ENCODE results near the gene GBF1.

GBF1 gene

GRCh38 chr10:102245082-102245931 lies at the start of gene GBF1:
Gene GBF1 (plus strand): TSS chr10:102245532. CDS start chr10:102258939, 13,407 bp downstream.
- peak; percentile 95 for DNase-seq (ENCODE audit: low spot score)
- in situ Hi-C loops (cut with MboI; ENCODE audit: low sequenced_read_pairs, unreplicated experiment): loop anchor here (25.0 kb wide), 1 partner anchor 342 kb away; no protein-coding TSS in a partner anchor
- no peak for TF ChIP-seq CTCF (IDR thresholded peaks at IDR 0.05; ENCODE audit: borderline replicate concordance, control extremely low read depth, extremely low read depth, insufficient read depth, missing control alignments)

GRCh38 chr10:102196893-102197292 lies 48.4 kb upstream of the GBF1 start:
- TF ChIP-seq CTCF (IDR thresholded peaks at IDR 0.05; ENCODE audit: borderline replicate concordance, control extremely low read depth, extremely low read depth, insufficient read depth, missing control alignments): no peak
- in situ Hi-C loops (cut with MboI; ENCODE audit: low sequenced_read_pairs, unreplicated experiment): no loop called here

GRCh38 chr10:102198027-102198426 lies 47.3 kb upstream of the GBF1 start:
- in situ Hi-C loops (cut with MboI; ENCODE audit: low sequenced_read_pairs, unreplicated experiment): no loop called here
- no peak for TF ChIP-seq CTCF (IDR thresholded peaks at IDR 0.05; ENCODE audit: borderline replicate concordance, control extremely low read depth, extremely low read depth, insufficient read depth, missing control alignments)
- DNase-seq (ENCODE audit: low spot score): no peak

More at GRCh38 chr10:102196893-102197292, 48.4 kb upstream of the GBF1 start:
- DNase-seq (ENCODE audit: low spot score): peak; percentile 48

GRCh38 chr10:102200751-102201640 lies 44.3 kb upstream of the GBF1 start:
- TF ChIP-seq CTCF (IDR thresholded peaks at IDR 0.05; ENCODE audit: borderline replicate concordance, control extremely low read depth, extremely low read depth, insufficient read depth, missing control alignments): no peak
- in situ Hi-C loops (cut with MboI; ENCODE audit: low sequenced_read_pairs, unreplicated experiment): no loop called here

GRCh38 chr10:102202386-102202785 lies 42.9 kb upstream of the GBF1 start:
- DNase-seq (ENCODE audit: low spot score): peak; percentile 44
- in situ Hi-C loops (cut with MboI; ENCODE audit: low sequenced_read_pairs, unreplicated experiment): no loop called here
- no peak for TF ChIP-seq CTCF (IDR thresholded peaks at IDR 0.05; ENCODE audit: borderline replicate concordance, control extremely low read depth, extremely low read depth, insufficient read depth, missing control alignments)

More at GRCh38 chr10:102200751-102201640, 44.3 kb upstream of the GBF1 start:
- no peak for DNase-seq (ENCODE audit: low spot score)

GRCh38 chr10:102208311-102209035 lies 36.9 kb upstream of the GBF1 start:
- in situ Hi-C loops (cut with MboI; ENCODE audit: low sequenced_read_pairs, unreplicated experiment): no loop called here
- no peak for DNase-seq (ENCODE audit: low spot score)
- TF ChIP-seq CTCF (IDR thresholded peaks at IDR 0.05; ENCODE audit: borderline replicate concordance, control extremely low read depth, extremely low read depth, insufficient read depth, missing control alignments): no peak
